SJCRH30 (cell line): ENCODE results near the gene CNOT2. TPM values are rescaled to one million over a fixed set of nuclear protein-coding genes. Genes with fewer than 3 reads are reported as not detected.

ENCODE experiments used
- DNase-seq, 2 experiments: peaks; one replicate each; pipeline ENCODE4 v3.0.0-alpha.2; 2015 to 2020
- H3K27ac ChIP-seq: fragments of 250-450 bp; sonication (Bioruptor Pico); 2 replicates; pipeline ENCODE4 v1.5.1; 2020; ENCODE audit warnings: mild to moderate bottlenecking, moderate library complexity
- H3K27me3 ChIP-seq: fragments of 250-450 bp; sonication (Bioruptor Pico); 2 replicates; pipeline ENCODE4 v1.5.1; 2020; ENCODE audit warnings: mild to moderate bottlenecking, moderate library complexity
- H3K36me3 ChIP-seq: fragments of 250-450 bp; sonication (Bioruptor Pico); 2 replicates; pipeline ENCODE4 v1.5.1; 2020; ENCODE audit warnings: mild to moderate bottlenecking, moderate library complexity
- H3K4me1 ChIP-seq: fragments of 250-450 bp; sonication (Bioruptor Pico); 2 replicates; pipeline ENCODE4 v1.5.1; 2020; ENCODE audit warnings: mild to moderate bottlenecking, moderate library complexity
- H3K4me3 ChIP-seq: fragments of 250-450 bp; sonication (Bioruptor Pico); 2 replicates; pipeline ENCODE4 v1.5.1; 2020; ENCODE audit warnings: mild to moderate bottlenecking, moderate library complexity
- H3K9me3 ChIP-seq: fragments of 250-450 bp; sonication (Bioruptor Pico); replicated peaks from 2 replicates; pipeline ENCODE4 v1.5.1; 2020; ENCODE audit warnings: mild to moderate bottlenecking, moderate library complexity
- total RNA-seq: library from RNA; depleted of rRNA; stranded (reverse); fragments of >200 nt; shearing (Covaris generic); gene quantifications from 2 replicates; pipeline ENCODE4 v1.2.3, GENCODE V29; 2014

CNOT2 gene
- total RNA-seq, 1 experiment from 2014 or later: 108 TPM

DNA sequence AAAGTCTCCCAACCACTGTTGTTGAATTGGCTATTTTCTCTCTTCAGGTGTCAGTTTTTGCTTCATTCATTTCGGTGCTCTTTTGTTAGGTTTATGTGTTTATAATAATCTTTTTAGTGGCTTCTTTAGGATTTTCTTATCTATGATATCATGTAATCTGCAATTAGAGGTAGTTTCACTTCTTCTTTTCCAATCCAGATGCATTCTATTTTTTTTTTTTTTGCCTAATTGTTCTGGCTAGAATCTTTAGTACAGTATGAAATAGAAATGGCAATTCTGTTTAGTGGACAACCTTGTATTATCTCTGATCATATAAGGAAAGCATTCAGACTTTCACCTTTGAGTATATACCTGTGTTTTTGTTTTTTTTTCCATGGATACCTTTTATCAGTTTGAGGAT, 17.4 kb downstream of the CNOT2 start:
- Histone ChIP-seq H3K4me3 (no peak overlapping the region), H3K27ac (no peak overlapping the region), H3K36me3 (peaks cover 4% of the 10 kb centered on the region; the same call in 1 of the 2 replicates), H3K9me3 (no peaks in the 10 kb centered on the region), H3K4me1 (no peaks in the 10 kb centered on the region), H3K27me3 (no peaks in the 10 kb centered on the region)
- DNase-seq: no peak

DNA sequence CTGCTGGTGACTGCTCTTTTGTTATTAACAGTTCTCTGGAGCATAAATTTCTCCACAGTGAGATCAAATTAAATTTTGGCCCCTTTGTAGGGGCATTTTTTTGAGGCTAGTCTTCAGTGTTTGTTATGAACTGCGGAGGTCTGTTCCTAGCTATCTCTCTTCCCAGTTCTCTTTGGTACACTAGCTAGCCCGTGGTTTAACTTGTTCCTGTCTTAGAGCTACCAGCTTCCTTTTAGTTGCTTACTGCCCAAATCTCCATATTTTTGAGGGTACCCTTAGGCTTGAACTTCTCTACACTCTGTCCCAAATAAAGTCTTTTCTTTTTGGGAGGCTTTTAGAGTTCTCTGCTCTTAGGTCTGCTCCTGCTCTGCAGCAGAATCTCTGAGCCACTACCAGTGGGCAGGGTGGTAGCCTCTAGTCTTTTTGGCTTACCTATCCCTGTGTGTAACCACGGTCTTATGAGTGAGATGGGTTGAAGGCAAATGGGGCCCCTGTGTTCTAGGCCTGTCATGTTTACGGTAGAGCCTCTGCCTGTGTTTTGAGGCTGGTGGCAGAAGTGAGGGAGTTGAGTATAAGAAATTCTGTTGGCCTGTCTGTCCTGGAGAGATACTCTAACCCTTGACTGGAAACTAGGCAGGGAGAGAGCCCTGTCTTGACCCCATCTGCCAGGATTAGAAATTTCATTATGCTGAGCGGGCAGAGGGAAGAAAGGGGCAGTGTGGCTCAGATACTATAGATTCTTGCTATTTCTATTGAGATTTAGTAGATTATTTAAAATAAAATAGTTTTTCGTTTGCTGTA, 21.0 kb downstream of the CNOT2 start:
- no peak for DNase-seq
- H3K9me3 ChIP-seq: no peaks in the 10 kb centered on the region
- H3K27ac ChIP-seq: no peak overlapping the region
- no peaks in the 10 kb centered on the region for H3K4me1 ChIP-seq
- H3K36me3 ChIP-seq: peaks cover 13% of the 10 kb centered on the region
- H3K4me3 ChIP-seq: no peak overlapping the region
- H3K27me3 ChIP-seq: no peaks in the 10 kb centered on the region

DNA sequence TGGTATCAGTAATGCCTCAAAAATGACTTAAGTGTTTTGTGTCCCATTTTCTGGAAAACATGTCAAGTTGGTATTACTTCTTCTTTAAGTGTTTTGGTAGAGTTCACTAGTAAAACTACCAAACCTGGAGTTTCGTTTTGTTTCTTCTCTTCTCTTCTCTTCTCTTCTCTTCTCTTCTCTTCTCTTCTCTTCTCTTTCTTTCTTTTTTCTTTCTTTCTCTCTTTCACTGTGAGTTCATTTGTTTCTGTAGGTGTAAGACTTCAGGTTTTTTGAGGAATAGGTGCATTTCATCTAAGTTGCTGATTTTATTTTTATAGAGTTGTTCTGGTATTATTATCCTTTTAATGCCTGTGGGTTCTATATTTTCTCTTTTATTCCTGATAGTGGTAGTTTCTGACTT, 21.9 kb downstream of the CNOT2 start:
- H3K27ac ChIP-seq: no peak overlapping the region
- no peaks in the 10 kb centered on the region for H3K9me3 ChIP-seq
- no peaks in the 10 kb centered on the region for H3K4me1 ChIP-seq
- H3K4me3 ChIP-seq: no peak overlapping the region
- peaks cover 13% of the 10 kb centered on the region for H3K36me3 ChIP-seq
- DNase-seq: no peak
- no peaks in the 10 kb centered on the region for H3K27me3 ChIP-seq

DNA sequence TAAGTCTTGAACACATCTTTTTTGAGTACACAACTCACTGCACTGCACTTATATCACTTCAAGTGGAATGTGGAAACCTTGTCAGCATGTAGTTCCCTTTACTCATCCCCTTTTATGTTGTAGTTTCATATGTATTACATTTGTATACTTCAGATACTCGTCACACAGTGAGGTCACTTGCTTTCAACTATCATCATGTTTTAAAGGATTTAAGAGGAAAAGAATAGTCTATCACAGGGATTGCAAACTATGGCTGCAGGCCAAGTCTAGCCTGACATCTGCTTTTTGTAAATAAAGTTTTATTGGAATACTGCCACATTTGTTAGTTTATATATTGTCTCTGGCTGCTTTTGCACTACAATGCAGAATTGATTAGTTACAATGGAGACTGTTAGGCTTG, 24.3 kb downstream of the CNOT2 start:
- DNase-seq: no peak
- Histone ChIP-seq H3K9me3 (no peaks in the 10 kb centered on the region), H3K27ac (no peak overlapping the region), H3K27me3 (no peaks in the 10 kb centered on the region), H3K4me1 (no peaks in the 10 kb centered on the region), H3K36me3 (peaks cover 13% of the 10 kb centered on the region), H3K4me3 (no peak overlapping the region)

DNA sequence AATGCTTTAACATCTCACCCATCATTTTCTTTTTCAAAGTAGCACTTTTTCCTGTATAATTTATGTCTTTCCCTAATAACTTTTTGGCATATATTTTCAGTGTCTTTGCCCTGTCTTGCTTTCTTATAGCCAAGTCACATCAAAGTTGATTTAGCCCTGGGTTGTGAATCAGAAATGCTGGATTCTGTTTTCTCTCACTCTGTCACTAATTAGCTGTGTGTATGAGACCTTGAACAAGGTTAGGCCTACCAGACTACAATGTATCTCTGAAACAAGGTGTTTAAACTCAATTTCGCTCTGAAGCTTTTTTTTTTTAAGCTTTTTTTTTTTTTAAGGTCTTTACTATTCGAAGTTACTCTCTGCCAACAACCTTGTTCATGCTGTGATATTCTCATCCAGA, 25.7 kb downstream of the CNOT2 start:
- H3K27me3 ChIP-seq: no peaks in the 10 kb centered on the region
- DNase-seq: no peak
- no peaks in the 10 kb centered on the region for H3K4me1 ChIP-seq
- peaks cover 9% of the 10 kb centered on the region for H3K36me3 ChIP-seq
- no peak overlapping the region for H3K4me3 ChIP-seq
- H3K9me3 ChIP-seq: no peaks in the 10 kb centered on the region
- H3K27ac ChIP-seq: no peak overlapping the region

DNA sequence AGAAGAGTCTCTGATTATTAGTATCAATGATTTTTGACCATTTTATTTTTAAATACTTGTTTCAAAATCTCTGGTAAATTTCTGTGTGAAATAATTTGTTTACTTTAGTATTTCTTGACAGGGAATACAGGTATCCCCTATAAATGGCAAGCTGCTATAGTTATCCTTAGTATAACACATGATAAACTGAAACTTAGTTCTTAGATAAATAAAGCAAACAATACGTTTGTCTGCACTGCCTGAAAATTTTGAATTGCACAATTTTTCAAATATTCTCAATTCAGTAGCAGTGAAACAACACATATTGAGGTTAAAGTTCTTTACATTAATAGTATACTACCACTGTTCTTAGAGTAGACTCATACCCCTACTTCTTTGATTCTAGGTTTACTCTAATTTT, 26.9 kb downstream of the CNOT2 start:
- Histone ChIP-seq H3K36me3 (peaks cover 16% of the 10 kb centered on the region), H3K9me3 (no peaks in the 10 kb centered on the region), H3K27me3 (no peaks in the 10 kb centered on the region), H3K27ac (no peak overlapping the region), H3K4me1 (no peaks in the 10 kb centered on the region), H3K4me3 (no peak overlapping the region)
- no peak for DNase-seq

DNA sequence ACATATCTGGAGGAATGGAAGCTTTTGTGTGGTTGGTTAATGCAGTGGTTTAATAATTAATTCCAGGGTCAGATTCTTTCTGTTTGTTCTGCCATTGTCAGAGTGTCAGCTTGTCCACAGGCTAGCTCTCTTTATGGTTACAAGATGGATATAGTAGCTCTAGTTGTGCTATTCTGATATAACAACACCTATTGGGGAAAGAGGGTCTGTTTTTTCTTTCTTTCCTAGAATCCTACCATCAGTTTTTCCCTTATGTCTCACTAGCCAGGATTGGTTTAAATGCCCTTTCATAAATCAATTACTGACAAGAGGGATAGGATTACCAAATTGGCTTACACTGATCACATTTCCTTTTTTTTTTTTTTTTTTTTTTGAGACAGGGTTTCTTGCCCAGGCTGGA, 27.8 kb downstream of the CNOT2 start:
- no peaks in the 10 kb centered on the region for H3K27me3 ChIP-seq
- H3K27ac ChIP-seq: no peak overlapping the region
- no peak overlapping the region for H3K4me3 ChIP-seq
- DNase-seq: no peak
- H3K4me1 ChIP-seq: no peaks in the 10 kb centered on the region
- no peaks in the 10 kb centered on the region for H3K9me3 ChIP-seq
- H3K36me3 ChIP-seq: peaks cover 16% of the 10 kb centered on the region

DNA sequence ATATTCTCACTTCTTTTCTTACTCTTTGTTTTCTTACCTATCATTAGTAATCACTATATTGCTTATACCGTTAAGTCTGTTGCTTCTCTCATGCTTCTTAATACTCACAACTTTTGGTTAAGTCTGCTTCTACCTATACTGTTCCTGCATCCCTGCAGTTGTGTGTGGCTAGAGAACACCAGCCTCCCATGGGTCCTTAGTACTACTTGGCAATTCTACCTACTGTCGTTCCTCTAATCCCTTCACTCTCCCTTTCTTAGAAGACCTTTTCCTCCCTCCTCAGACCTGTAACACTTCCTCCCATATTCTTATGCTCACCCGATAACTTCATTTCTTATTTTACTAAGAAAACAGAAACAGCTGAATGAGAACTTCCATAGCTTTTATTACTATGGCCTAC, 29.3 kb downstream of the CNOT2 start:
- H3K27me3 ChIP-seq: no peaks in the 10 kb centered on the region
- no peak overlapping the region for H3K4me3 ChIP-seq
- peaks cover 10% of the 10 kb centered on the region for H3K36me3 ChIP-seq
- no peaks in the 10 kb centered on the region for H3K4me1 ChIP-seq
- DNase-seq: no peak
- H3K9me3 ChIP-seq: no peaks in the 10 kb centered on the region
- H3K27ac ChIP-seq: no peak overlapping the region

DNA sequence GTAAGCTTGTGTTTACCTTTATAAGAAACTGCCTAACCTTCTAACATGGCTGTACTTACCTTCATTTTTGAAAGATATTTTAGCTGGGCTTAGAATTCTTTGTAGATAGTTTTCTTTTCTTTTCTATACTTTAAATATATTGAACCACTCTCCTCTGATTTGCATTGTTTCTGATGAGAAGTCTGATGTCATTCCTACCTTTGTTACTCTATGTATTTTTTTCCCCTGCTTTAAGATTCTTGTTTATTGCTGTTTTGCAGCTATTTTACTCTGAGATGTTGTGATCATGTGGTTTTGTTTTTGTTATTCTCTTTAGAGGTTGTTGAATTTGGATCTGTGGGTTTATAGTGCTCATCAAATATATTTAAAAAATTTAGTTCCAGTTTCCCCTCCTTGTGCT, 31.8 kb downstream of the CNOT2 start:
- Histone ChIP-seq H3K27me3 (no peaks in the 10 kb centered on the region), H3K4me1 (no peaks in the 10 kb centered on the region), H3K4me3 (no peak overlapping the region), H3K9me3 (no peaks in the 10 kb centered on the region), H3K36me3 (peaks cover 26% of the 10 kb centered on the region), H3K27ac (no peak overlapping the region)
- no peak for DNase-seq

DNA sequence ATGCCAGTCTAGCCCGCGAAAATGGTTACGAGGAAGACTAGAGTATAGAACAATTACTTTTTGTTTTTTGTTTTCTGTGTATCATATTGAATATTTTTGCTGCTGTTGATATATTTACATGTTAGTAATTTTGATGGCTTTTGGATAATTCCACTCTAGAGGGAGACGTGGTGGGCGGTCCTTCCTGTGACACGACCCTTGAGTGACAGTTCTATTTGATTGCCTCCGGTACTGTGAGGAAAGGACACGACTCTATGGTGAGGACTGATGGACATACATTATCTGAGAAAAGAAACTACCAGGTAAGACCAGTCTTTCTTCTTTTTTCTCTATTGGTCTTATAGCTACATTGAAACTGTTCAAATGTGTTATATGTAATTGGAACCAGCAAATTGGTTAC, 34.7 kb downstream of the CNOT2 start:
- Histone ChIP-seq H3K27ac (no peak overlapping the region), H3K9me3 (no peaks in the 10 kb centered on the region), H3K4me3 (no peak overlapping the region), H3K27me3 (no peaks in the 10 kb centered on the region), H3K4me1 (no peaks in the 10 kb centered on the region), H3K36me3 (peaks cover 37% of the 10 kb centered on the region)
- DNase-seq: no peak

DNA sequence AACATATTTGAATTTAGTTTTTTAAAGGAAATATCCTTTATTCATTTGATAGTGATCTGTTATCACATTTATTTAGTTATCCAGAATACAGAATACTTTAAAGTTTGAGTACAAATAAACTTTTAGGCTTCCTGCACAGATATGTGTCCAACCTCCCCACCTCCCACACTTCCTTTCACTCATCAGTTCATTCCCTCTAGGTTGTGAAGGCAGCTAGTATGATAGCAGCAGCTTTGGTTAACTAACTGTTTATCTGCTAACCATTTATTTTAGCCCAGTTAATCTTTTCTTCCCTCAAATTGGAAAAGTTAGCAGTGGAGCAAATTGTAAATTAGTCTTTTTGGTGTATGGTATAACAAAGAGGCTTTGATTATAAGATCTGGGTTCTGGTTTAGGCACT, 35.7 kb downstream of the CNOT2 start:
- Histone ChIP-seq H3K4me3 (no peak overlapping the region), H3K27ac (no peak overlapping the region), H3K27me3 (no peaks in the 10 kb centered on the region), H3K4me1 (no peaks in the 10 kb centered on the region), H3K9me3 (no peaks in the 10 kb centered on the region), H3K36me3 (peaks cover 37% of the 10 kb centered on the region)
- no peak for DNase-seq

DNA sequence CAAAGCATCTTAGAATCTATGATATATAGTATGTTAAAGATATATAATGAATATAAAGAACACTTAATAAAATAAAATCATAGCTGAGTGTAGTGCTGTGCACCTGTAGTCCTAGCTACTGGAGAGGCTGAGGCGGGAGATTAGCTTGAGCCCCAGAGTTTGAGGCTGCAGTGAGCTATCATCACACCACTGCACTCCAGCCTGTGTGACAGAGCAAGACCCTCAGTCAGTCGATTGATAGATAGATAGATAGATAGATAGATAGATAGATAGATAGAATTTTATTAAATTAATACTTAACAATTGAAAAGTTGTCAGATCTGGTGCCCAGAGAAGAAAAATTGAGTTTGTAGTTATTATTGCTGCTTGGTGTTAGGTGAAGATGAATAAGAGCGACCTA, 40.0 kb downstream of the CNOT2 start:
- Histone ChIP-seq H3K9me3 (no peaks in the 10 kb centered on the region), H3K4me1 (no peaks in the 10 kb centered on the region), H3K27me3 (no peaks in the 10 kb centered on the region), H3K36me3 (peaks cover 30% of the 10 kb centered on the region), H3K4me3 (no peak overlapping the region), H3K27ac (no peak overlapping the region)
- DNase-seq: no peak

DNA sequence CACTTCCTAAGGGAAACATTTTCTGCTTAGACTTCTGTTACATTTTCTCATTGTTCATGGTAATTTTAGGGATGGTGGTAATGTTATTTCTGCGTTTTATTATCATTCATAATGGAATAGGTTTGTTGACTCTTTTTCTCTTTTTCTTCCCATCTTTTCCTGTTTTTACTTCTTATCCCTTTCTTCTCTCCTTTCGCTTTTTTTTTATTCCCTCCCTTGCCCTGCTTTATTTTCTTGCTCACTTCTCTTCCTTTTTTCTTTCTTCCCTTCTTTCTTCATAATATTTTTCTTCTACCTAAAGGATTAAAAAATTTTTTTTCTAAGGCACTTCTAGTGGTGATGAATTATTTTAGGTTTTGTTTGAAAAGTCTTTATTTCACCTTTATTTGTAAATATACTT, 45.6 kb downstream of the CNOT2 start:
- DNase-seq: no peak
- no peak overlapping the region for H3K4me3 ChIP-seq
- H3K4me1 ChIP-seq: no peaks in the 10 kb centered on the region
- no peak overlapping the region for H3K27ac ChIP-seq
- peaks cover 17% of the 10 kb centered on the region for H3K36me3 ChIP-seq
- no peaks in the 10 kb centered on the region for H3K9me3 ChIP-seq
- no peaks in the 10 kb centered on the region for H3K27me3 ChIP-seq

DNA sequence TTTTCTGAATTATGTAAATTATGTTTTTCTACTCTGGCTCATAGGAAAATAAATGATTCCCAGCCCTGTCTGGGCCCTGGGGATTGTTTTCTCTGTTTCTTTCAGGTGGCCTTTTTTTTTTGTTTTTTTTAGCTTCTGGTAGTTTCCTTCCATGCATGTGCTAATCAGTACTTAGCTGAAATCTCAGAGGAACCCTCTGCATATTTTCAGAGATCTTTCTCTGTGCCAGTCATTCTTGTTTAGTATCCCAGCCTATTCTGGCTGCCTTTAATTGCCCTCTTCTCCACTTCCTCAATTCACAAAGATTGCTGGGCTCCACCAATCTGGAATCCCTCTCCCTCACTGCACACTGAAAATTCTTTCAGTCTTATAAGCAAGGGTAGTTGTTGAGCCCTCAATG, 46.9 kb downstream of the CNOT2 start:
- H3K27me3 ChIP-seq: no peaks in the 10 kb centered on the region
- no peak overlapping the region for H3K27ac ChIP-seq
- H3K4me1 ChIP-seq: no peaks in the 10 kb centered on the region
- DNase-seq: no peak
- no peak overlapping the region for H3K4me3 ChIP-seq
- no peaks in the 10 kb centered on the region for H3K9me3 ChIP-seq
- H3K36me3 ChIP-seq: peaks cover 21% of the 10 kb centered on the region

DNA sequence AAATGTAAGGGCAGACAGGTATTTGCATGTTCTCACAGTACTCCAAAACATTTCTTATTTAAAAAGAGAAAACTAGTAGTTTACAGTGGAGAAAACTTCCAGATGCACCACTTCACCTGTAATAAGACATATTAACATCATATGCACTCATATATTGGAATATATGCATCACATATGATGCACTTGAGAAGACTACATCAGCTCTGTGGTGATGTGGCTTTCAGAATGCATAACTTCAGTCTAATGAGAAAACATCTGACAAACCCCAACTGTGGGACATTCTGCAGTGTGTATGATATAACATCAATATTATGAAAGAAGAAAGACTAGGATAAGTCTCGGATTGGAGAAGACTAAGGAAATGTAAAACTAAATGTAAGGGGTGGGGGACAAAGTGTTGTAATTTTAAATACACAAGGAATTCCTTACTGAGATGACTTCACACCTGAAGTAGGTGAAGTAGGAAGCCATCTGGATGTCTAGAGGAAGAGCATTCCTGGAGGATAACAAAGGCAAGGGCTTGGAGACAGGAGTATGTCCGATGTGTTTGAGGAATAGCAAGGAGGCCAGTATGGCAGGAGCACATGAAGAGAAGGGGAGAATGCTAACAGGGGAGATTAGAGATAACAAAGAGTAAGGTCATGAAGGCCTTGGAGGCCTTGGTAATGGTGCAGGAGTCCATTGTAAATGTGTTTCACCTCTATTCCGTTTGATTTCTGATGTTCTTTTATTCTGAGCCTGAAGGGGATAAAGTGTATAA, 49.0 kb downstream of the CNOT2 start:
- no peaks in the 10 kb centered on the region for H3K9me3 ChIP-seq
- peaks cover 17% of the 10 kb centered on the region for H3K36me3 ChIP-seq

More for the DNA sequence above, 49.0 kb downstream of the CNOT2 start:
- H3K27ac ChIP-seq: no peak overlapping the region
- no peaks in the 10 kb centered on the region for H3K27me3 ChIP-seq
- DNase-seq: no peak
- no peaks in the 10 kb centered on the region for H3K4me1 ChIP-seq
- no peak overlapping the region for H3K4me3 ChIP-seq
